ENCODE results near the gene E4F1. TPM values are rescaled to one million over a fixed set of nuclear protein-coding genes. Genes with fewer than 3 reads are reported as not detected.

The E4F1 gene
- polyA plus RNA-seq, 1 experiment: 17.6 TPM

DNA sequence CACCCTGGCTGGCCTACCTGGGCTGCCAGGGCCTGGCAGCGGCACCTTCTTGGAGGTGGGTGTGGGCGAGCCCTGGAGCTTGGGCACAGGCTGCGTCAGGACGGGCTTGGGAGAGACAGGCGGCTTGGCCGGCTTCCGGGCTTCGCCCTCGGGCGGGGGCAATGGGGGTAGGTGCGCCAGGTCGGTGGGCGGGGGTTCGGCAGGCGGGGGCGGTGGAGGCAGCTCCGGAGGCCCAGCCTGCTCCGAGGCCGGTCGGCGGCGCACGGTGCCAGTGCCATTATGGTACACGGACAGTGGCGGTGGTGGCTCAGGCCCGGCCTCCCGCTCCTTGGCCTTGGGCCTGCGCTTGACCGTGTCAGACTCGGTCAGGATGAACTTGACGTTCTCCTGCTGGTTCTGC is 43.8 kb upstream of the E4F1 start:
- POLR2A ChIA-PET: no interaction called here
- no peak overlapping the region for H3K4me3 ChIP-seq (ENCODE audit: low read depth, low read length)
- CTCF ChIA-PET: no interaction called here
- no peaks in the 10 kb centered on the region for H3K27me3 ChIP-seq (ENCODE audit: control insufficient read depth, insufficient read depth, low read length)
- TF ChIP-seq, protein P1, sequence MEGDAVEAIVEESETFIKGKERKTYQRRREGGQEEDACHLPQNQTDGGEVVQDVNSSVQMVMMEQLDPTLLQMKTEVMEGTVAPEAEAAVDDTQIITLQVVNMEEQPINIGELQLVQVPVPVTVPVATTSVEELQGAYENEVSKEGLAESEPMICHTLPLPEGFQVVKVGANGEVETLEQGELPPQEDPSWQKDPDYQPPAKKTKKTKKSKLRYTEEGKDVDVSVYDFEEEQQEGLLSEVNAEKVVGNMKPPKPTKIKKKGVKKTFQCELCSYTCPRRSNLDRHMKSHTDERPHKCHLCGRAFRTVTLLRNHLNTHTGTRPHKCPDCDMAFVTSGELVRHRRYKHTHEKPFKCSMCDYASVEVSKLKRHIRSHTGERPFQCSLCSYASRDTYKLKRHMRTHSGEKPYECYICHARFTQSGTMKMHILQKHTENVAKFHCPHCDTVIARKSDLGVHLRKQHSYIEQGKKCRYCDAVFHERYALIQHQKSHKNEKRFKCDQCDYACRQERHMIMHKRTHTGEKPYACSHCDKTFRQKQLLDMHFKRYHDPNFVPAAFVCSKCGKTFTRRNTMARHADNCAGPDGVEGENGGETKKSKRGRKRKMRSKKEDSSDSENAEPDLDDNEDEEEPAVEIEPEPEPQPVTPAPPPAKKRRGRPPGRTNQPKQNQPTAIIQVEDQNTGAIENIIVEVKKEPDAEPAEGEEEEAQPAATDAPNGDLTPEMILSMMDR (IDR thresholded peaks at IDR 0.05; ENCODE audit: insufficient read depth, low read depth, low read length): no peak
- DNase-seq (ENCODE audit: low read depth): no peak
- H3K36me3 ChIP-seq (ENCODE audit: control insufficient read depth, insufficient read depth, low read length): peaks cover 16% of the 10 kb centered on the region

DNA sequence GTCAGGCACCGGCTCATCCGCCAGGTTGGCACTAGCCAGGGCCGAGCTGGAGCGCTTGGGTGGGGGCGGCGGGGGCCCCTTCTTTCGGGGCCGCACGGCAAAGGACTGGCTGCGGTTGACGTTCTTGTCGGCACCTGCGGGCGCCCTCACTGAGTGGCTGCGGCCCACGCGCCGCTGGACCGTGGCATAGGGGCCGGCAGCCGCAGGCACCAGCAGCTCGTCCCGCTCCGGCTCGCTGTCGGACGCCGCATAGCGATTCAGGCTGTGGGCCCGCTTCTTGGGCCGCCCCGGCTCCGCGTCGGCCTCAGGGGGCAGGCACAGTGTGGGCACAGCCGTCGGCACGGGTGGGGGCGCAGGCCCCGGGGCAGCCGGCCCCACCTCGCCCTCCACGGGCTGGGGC is 42.9 kb upstream of the E4F1 start:
- CTCF ChIA-PET: no interaction called here
- Histone ChIP-seq H3K36me3 (ENCODE audit: control insufficient read depth, insufficient read depth, low read length) (peaks cover 11% of the 10 kb centered on the region), H3K27me3 (ENCODE audit: control insufficient read depth, insufficient read depth, low read length) (no peaks in the 10 kb centered on the region), H3K4me3 (ENCODE audit: low read depth, low read length) (no peak overlapping the region)
- no peak for DNase-seq (ENCODE audit: low read depth)
- TF ChIP-seq, protein P1 (IDR thresholded peaks at IDR 0.05; ENCODE audit: insufficient read depth, low read depth, low read length): no peak
- POLR2A ChIA-PET: no interaction called here

DNA sequence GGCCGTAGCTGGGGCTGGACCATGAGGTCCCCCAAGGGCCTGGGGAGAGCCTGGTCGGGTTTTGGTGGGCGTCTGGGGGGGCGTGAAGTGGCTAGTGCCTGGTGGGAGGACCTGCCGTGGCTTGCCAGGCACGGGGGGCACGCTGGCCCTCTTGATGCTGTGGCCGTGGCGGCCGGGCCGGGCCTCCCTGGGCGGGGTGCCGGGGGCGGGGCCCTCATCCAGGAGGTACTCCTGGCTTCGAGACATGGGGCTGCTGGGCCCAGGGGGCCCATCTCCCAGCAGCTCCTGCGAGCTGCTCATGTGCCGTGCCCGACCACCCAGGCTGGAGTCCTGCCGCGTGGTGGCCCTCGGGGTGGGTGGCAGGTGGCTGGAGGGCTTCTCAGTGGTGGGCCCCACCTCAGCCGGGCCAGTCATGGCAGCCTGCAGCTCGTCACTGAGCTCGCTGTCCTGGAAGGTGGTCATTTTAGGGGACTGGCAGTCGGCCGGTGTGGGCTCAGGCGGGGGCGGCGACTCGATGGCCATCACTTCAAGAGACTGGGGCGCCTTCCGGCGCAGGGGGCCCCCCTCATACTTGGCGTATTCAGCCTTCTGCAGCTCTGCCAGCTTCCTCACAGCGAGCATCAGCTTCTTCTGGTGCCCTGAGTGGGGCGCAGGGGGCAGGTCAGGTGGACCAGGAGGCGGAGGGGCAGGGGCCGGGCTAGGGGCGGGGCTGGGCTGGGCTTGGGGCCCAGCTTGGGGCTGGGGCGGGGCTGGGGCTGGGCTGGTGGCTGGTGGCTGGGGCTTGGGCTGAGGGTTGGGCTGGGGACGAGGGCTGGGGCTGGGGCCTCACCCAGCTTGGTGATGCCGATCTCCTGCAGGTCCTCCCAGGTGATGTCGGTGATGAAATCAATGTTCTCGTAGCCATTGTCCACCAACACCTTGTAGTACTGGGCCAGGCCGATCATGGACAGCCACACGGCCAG is 42.1 kb upstream of the E4F1 start:
- H3K27me3 ChIP-seq (ENCODE audit: control insufficient read depth, insufficient read depth, low read length): no peaks in the 10 kb centered on the region
- DNase-seq (ENCODE audit: low read depth): no peak
- POLR2A ChIA-PET: no interaction called here
- no peak overlapping the region for H3K4me3 ChIP-seq (ENCODE audit: low read depth, low read length)
- CTCF ChIA-PET: interaction anchor here (1.0 to 1.1 kb wide), 2 partner anchors 13 to 157 kb away, joined by 3 to 4 read pairs; no protein-coding TSS in a partner anchor
- H3K36me3 ChIP-seq (ENCODE audit: control insufficient read depth, insufficient read depth, low read length): peaks cover 5% of the 10 kb centered on the region
- TF ChIP-seq, protein P1 (IDR thresholded peaks at IDR 0.05; ENCODE audit: insufficient read depth, low read depth, low read length): no peak

DNA sequence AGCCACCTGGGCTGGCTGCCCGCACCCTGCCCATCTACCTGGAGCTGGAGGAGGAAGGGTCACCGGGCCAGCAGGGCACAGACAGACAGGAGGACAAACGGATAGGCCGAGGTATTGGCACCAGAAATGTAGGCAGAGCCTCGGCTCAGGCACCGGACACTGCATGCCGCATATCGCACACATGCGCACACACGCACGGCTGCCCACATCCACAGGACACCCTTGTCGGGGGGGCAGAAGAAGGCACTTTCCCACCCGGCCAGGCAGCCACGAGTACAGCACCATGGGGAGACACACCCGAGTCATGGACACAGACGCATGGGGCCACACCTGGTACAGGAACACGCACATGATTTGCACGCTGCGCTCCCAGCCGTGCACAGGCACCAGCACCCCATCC is 41.4 kb upstream of the E4F1 start:
- CTCF ChIA-PET: interaction anchor here (1.1 kb wide), 1 partner anchor 156 kb away, joined by 4 read pairs; no protein-coding TSS in a partner anchor
- TF ChIP-seq, protein P1 (IDR thresholded peaks at IDR 0.05; ENCODE audit: insufficient read depth, low read depth, low read length): no peak
- H3K27me3 ChIP-seq (ENCODE audit: control insufficient read depth, insufficient read depth, low read length): no peaks in the 10 kb centered on the region
- no peak for DNase-seq (ENCODE audit: low read depth)
- peaks cover 1% of the 10 kb centered on the region for H3K36me3 ChIP-seq (ENCODE audit: control insufficient read depth, insufficient read depth, low read length)
- no peak overlapping the region for H3K4me3 ChIP-seq (ENCODE audit: low read depth, low read length)
- POLR2A ChIA-PET: no interaction called here

DNA sequence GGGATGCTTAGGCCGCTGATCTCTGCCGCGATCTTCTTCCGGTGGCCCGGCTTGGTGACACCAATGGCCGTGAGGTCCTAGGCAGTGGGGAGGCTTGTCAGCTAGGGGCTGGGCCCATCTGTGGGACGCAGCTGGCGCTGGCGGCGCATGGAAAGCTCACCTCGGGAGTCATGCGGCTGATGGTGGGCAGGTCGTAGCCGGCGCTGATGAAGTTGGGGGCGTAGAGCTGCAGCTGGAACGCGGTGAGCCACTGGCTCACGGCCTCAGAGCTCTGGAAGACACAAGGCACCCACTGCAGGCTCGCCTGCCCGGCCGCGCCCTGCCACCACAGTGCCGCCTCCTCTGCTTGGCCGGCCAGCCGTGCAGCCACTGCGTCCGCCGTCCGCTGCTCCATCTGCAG is 39.7 kb upstream of the E4F1 start:
- no peak for DNase-seq (ENCODE audit: low read depth)
- ChIA-PET CTCF (no interaction called here), POLR2A (no interaction called here)
- Histone ChIP-seq H3K27me3 (ENCODE audit: control insufficient read depth, insufficient read depth, low read length) (no peaks in the 10 kb centered on the region), H3K36me3 (ENCODE audit: control insufficient read depth, insufficient read depth, low read length) (no peaks in the 10 kb centered on the region), H3K4me3 (ENCODE audit: low read depth, low read length) (no peak overlapping the region)
- TF ChIP-seq, protein P1 (IDR thresholded peaks at IDR 0.05; ENCODE audit: insufficient read depth, low read depth, low read length): no peak
